GM19397 (cell line): ENCODE results near the gene FOXC2.

Source experiments
- ATAC-seq: cut with Tn5 transposase; IDR thresholded peaks from one replicate; pipeline ENCODE4 v1.9.1; 2021; ENCODE audit warnings: mild to moderate bottlenecking, moderate library complexity; ENCODE audit not compliant: unreplicated experiment

Gene FOXC2

GRCh38 chr16:86609115-86609514 lies 42.5 kb downstream of the FOXC2 start:
- ATAC-seq: no peak

GRCh38 chr16:86609661-86610060 lies 43.0 kb downstream of the FOXC2 start:
- ATAC-seq: no peak

GRCh38 chr16:86610779-86611524 lies 44.3 kb downstream of the FOXC2 start:
- ATAC-seq: no peak

GRCh38 chr16:86611525-86611855 lies 44.9 kb downstream of the FOXC2 start:
- ATAC-seq: no peak

- no peak for ATAC-seq
Observed at GRCh38 chr16:86611941-86612340, 45.3 kb downstream of the FOXC2 start.

GRCh38 chr16:86614699-86615098 lies 48.1 kb downstream of the FOXC2 start:
- ATAC-seq: no peak

- ATAC-seq: no peak
Observed at GRCh38 chr16:86616906-86617305, 50.3 kb downstream of the FOXC2 start.

GRCh38 chr16:86618431-86619238 lies 52.0 kb downstream of the FOXC2 start:
- ATAC-seq: no peak
